Left ventricle myocardium inferior (tissue), 1 donor: ENCODE results near the gene MCUB. TPM values are rescaled to one million over a fixed set of nuclear protein-coding genes. Genes with fewer than 3 reads are reported as not detected.

Experiments used
- DNase-seq: peaks from one replicate; pipeline ENCODE4 v3.0.0-alpha.2; 2020
- H3K27ac ChIP-seq: fragments of 200-600 bp; replicated peaks from 2 replicates; pipeline ENCODE4 v1.8.0; 2021
- H3K27me3 ChIP-seq: fragments of 200-600 bp; 2 replicates; pipeline ENCODE4 v1.8.0; 2021; ENCODE audit warnings: low read depth
- H3K36me3 ChIP-seq: fragments of 200-600 bp; 2 replicates; pipeline ENCODE4 v1.8.0; 2021
- H3K4me1 ChIP-seq: fragments of 200-600 bp; 2 replicates; pipeline ENCODE4 v1.8.0; 2021
- H3K4me3 ChIP-seq: fragments of 200-600 bp; 2 replicates; pipeline ENCODE4 v1.8.0; 2021; ENCODE audit warnings: mild to moderate bottlenecking, moderate library complexity
- H3K9me3 ChIP-seq: fragments of 200-600 bp; replicated peaks from 2 replicates; pipeline ENCODE4 v1.8.0; 2021
- intact Hi-C: fragments of 100-400 bp; cut with micrococcal nuclease; formaldehyde crosslinking; loops from one replicate; pipeline ENCODE4 v1.11.0; 2022
- total RNA-seq: library from RNA; stranded (reverse); fragmentation: NEBNext Ultra II Directional; extraction: Animal tissue kit (Norgen Biotek cat#: 25700); gene quantifications from one replicate; pipeline ENCODE4 v1.2.1, GENCODE V29; 2021
- TF ChIP-seq, protein P1 (sequence below): fragments of 200-600 bp; IDR thresholded peaks from 2 replicates; pipeline ENCODE4 v1.8.0; 2021; ENCODE audit warnings: antibody characterized with exemption, mild to moderate bottlenecking, borderline replicate concordance
- donor health status: DM: no; HTN: yes; CAD: no; lungs with severe emphysema.

Gene MCUB
- total RNA-seq, 1 donor from 2014 or later: 3.3 TPM

DNA sequence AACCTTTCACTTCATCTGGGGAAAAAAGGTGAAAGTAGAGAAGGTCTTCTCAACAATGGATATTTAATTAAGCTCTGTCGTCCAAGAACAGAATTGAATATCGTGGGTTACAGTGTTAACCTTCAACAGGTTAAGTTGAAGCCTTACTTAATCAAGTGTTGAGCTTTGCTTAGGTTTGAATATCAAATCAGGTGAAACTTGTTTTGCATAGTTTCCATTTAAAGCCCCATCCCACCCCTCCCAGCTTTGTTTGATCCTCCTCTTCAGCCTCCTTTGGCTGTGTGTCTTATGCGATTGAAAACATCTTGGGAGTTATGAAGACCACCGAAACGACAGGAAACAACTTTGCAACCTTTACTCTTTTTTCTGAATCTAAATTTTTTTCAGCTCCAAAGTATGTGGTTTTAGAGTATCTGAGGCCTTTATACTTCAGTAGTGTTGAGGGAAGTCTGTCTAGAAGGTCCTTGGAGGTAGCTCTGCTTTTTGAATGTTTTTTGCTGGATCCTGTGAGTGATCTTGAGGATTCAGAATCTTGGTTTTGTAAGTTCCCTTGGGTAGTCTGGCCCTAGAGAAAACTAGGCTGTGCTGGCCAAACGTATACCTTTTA is 39.1 kb downstream of the MCUB start:
- no peaks in the 10 kb centered on the region for H3K4me1 ChIP-seq
- H3K27me3 ChIP-seq: no peaks in the 10 kb centered on the region
- TF ChIP-seq, protein P1, sequence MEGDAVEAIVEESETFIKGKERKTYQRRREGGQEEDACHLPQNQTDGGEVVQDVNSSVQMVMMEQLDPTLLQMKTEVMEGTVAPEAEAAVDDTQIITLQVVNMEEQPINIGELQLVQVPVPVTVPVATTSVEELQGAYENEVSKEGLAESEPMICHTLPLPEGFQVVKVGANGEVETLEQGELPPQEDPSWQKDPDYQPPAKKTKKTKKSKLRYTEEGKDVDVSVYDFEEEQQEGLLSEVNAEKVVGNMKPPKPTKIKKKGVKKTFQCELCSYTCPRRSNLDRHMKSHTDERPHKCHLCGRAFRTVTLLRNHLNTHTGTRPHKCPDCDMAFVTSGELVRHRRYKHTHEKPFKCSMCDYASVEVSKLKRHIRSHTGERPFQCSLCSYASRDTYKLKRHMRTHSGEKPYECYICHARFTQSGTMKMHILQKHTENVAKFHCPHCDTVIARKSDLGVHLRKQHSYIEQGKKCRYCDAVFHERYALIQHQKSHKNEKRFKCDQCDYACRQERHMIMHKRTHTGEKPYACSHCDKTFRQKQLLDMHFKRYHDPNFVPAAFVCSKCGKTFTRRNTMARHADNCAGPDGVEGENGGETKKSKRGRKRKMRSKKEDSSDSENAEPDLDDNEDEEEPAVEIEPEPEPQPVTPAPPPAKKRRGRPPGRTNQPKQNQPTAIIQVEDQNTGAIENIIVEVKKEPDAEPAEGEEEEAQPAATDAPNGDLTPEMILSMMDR: no peak
- DNase-seq: no peak
- no peak overlapping the region for H3K27ac ChIP-seq
- H3K36me3 ChIP-seq: no peaks in the 10 kb centered on the region
- no peak overlapping the region for H3K4me3 ChIP-seq
- intact Hi-C loops: no loop called here
- H3K9me3 ChIP-seq: peaks cover 10% of the 10 kb centered on the region

DNA sequence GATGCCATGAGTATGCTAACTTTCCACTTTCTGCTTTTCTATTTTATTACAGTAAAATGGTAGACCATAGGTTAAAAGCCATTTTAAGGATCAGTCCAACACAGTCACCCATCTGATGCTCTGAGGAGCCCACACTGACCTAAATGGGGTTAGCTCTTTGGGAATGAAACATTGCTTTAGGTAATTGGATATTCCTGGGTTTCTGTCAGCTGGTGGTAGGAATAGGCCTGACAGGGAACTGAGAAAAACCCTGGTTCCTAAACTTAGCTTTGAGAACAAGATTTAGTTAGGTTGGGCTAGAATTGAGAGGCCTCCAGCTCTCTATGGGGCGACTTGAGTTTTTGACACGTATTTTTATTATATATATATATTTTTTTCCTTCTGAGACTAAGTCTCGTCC is 40.4 kb downstream of the MCUB start:
- no peaks in the 10 kb centered on the region for H3K27me3 ChIP-seq
- intact Hi-C loops: no loop called here

DNA sequence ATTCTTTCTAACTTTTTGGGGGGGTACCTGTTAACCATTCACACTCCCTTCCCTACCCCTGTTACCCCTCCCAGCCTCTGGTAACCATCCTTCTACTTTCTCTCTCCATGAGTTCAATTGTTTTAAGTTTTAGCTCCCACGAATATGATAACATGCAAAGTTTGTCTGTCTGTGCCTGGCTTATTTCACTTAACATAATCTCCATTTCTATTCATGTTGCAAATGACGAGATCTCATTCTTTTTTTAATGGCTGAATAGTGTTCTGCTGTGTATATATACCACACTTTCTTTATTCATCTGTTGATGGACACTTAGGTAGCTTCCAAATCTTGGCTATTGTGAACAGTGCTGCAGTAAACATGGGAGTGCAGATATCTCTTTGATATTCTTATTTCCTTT is 41.3 kb downstream of the MCUB start:
- H3K4me1 ChIP-seq: no peaks in the 10 kb centered on the region
- H3K9me3 ChIP-seq: peaks cover 14% of the 10 kb centered on the region
- intact Hi-C loops: no loop called here
- TF ChIP-seq, protein P1: no peak
- no peak overlapping the region for H3K27ac ChIP-seq
- DNase-seq: no peak
- H3K4me3 ChIP-seq: no peak overlapping the region
- no peaks in the 10 kb centered on the region for H3K36me3 ChIP-seq
- no peaks in the 10 kb centered on the region for H3K27me3 ChIP-seq

More for the DNA sequence above, 40.4 kb downstream of the MCUB start:
- TF ChIP-seq, protein P1: no peak
- H3K9me3 ChIP-seq: peaks cover 10% of the 10 kb centered on the region
- no peak for DNase-seq
- H3K36me3 ChIP-seq: no peaks in the 10 kb centered on the region
- no peak overlapping the region for H3K27ac ChIP-seq
- H3K4me3 ChIP-seq: no peak overlapping the region
- no peaks in the 10 kb centered on the region for H3K4me1 ChIP-seq

DNA sequence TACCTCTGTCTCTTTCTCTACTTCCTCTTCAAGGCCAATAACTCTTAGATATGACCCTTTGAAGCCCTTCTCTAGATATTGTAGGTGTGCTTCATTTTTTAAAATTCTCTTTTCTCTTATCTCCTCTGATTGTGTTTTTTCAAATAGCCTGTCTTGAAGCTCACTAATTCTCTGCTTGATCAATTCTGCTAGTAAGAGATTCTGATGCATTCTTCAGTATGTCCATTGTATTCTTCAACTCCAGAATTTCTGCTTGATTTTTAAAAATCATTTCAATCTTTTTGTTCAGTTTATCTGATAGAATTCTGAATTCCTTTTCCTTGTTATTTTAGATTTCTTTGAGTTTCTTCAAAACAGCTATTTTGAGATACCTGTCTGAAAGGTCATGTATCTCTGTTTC is 47.9 kb downstream of the MCUB start:
- H3K9me3 ChIP-seq: peaks cover 43% of the 10 kb centered on the region
- no peaks in the 10 kb centered on the region for H3K4me1 ChIP-seq
- no peaks in the 10 kb centered on the region for H3K27me3 ChIP-seq
- H3K36me3 ChIP-seq: peaks cover 9% of the 10 kb centered on the region
- no peak overlapping the region for H3K4me3 ChIP-seq
- TF ChIP-seq, protein P1: no peak
- no peak overlapping the region for H3K27ac ChIP-seq
- intact Hi-C loops: no loop called here
- DNase-seq: no peak

DNA sequence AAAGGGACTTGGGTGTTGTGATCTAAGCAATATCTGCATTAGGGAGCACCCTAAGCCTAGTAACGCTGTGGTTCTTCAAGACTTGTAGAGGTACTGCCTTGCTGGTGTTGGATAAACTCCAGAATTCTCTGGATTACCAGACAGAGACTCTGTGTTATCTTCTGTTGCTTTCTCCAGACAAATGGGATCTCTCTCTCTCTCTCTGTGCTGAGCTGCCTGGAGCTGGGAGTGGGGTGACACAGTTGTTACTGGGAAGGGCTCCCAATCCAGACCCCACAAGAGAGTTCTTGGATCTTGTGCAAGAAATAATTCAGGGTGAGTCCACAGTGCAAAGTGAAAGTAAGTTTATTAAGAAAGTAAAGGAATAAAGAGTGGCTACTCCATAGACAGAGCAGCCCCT is 48.8 kb downstream of the MCUB start:
- TF ChIP-seq, protein P1: no peak
- no peaks in the 10 kb centered on the region for H3K4me1 ChIP-seq
- peaks cover 9% of the 10 kb centered on the region for H3K36me3 ChIP-seq
- H3K9me3 ChIP-seq: peaks cover 41% of the 10 kb centered on the region
- no peak for DNase-seq
- H3K4me3 ChIP-seq: no peak overlapping the region
- no peaks in the 10 kb centered on the region for H3K27me3 ChIP-seq
- no peak overlapping the region for H3K27ac ChIP-seq
- intact Hi-C loops: no loop called here
